Myocyte (in vitro differentiated cells): ENCODE results near the gene CXXC1. TPM values are rescaled to one million over a fixed set of nuclear protein-coding genes. Genes with fewer than 3 reads are reported as not detected.
"Not testable (repeated sequence)": the region's sequence is repeated elsewhere in the genome, so short reads cannot be mapped to it uniquely, and the experiment has no call there.

Experiments used
- DNase-seq: peaks from one replicate; pipeline ENCODE4 v3.0.0-alpha.2; 2012; ENCODE audit warnings: low read depth
- total RNA-seq: library from RNA; depleted of rRNA; stranded (reverse); fragments of >200 nt; gene quantifications from 2 replicates; pipeline ENCODE4 v1.2.3, GENCODE V29; 2014

Gene CXXC1
- total RNA-seq, 1 donor from 2014 or later: 33.4 TPM

DNA sequence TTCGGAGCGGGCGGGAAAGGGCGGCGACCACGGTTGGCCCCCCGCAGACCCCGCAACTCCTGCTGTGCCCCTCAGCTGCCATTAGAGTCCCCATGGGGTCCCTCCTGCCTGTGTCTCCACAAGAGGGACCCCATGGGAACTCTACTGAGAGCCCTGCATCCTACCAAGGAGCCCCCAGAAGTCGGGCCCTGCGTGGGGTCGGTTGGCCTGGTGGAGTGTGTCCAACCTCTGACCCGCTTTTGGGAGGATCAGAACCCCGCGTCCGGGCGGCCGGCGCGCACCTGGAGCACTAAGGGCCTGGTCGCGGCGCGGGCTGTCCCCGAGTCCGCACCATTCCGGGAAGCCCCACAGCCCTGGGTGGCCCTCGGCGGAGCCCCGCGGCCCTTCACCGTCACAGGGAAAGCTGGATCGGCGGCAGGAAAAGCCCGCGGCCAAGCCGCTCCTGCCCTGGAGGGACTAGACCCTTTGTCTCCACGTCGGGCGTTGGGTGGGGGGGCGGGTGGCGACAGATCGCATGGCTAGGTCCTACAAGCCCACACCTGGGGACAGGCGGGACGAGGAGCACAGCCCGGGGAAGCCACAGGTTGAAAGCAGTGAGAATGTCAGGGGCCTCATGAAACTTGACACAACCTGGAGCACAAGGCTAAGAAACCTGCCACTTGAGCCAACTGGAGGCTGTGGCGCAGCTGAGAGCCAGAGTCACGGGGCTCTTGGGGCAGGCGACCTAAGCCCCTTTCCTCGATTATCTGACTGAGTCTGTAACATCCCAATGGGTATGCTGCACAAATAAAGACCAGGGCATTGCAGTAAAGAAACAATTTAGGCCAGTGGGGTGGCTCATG lies 11.2 kb upstream of the CXXC1 start:
- no peak for DNase-seq

DNA sequence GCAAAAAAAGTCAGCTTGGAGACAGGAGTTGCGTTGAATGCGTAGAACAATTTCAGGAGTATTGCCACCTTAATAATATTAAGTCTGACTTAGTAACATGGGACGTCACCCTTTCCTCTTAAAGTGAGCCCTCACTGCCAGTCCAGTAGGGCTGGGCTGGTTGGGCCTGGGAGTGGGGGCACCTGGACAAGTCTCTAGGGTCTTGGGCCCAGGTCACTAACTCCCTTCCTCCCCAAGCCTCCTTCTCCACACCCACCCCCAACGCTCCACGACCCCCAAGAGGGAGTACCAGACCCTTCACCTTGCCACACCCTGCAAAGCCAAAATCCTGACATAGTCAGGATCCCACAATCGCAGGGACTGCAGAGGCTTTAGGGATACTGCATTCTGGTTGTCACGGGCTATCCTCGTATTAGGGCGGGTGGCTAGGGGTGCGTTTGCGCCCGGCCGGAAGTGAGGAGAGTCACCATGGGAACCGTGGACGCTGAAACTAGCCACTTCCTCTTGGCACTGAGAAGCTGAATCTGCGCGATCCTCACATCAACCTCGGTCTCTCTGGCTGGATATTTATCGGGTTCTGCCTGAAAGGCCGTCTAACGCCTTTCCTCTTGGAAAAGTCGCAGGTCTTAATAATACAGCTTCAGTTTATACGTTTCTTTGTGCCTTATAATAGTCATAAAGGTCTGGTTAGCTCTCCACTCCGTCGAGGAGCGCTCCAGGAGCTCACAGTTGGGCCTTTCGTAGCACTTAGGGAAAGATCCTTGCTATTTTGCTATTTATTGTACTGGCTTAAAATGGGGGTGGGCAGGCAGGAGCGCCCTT lies 10.3 kb upstream of the CXXC1 start:
- peak; percentile 50 for DNase-seq

DNA sequence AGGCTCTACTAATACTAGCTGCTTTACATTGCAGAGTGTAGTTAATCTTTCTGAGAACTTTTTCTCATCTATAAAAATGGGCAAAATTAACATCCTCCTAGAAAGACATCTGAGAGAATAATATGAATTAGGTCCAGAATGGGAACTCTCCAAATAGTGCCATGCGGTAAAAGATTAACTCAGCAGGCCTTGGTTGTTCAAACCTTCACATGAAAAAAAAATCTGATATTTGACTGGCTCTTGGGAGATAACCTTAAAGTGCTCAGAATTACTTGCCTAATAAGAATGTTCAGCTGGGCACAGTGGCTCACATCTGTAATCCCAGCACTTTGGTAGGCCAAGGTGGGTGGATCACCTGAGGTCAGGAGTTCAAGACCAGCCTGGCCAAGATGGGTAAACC lies 5.5 kb upstream of the CXXC1 start:
- DNase-seq: no peak

- no peak for DNase-seq
These were observed 1.6 kb upstream of the CXXC1 start for GRCh38 chr18:50289108-50289443.

DNA sequence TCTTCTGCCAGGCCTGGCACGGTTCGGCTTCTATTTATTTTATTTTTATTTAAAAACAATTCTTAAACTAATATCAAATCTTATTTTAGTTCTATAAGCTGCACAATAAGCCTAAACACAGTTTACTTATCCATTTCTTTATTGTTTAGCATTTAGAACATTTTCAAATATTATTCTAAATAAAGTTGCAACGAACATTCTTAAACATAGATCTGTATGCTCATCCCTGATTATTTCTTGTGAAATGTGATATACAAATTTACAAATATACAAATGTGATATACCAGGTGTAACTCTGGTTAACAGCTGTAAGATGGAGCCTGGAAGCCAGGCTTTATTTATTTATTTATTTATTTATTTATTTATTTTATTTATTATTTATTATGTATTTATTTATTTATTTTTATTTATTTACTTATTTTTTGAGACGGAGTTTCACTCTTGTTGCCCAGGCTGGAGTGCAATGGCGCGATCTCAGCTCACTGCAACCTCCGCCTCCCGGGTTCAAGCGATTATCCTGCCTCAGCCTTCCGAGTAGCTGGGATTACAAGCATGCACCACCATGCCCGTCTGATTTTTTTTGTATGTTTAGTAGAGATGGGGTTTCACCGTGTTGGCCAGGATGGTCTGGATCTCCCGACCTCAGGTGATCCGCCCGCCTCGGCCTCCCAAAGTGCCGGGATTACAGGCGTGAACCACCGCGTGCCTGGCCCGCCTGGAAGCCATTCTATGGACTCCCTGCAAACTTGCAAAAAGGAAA lies 1.0 kb upstream of the CXXC1 start:
- not testable (repeated sequence) for DNase-seq

DNA sequence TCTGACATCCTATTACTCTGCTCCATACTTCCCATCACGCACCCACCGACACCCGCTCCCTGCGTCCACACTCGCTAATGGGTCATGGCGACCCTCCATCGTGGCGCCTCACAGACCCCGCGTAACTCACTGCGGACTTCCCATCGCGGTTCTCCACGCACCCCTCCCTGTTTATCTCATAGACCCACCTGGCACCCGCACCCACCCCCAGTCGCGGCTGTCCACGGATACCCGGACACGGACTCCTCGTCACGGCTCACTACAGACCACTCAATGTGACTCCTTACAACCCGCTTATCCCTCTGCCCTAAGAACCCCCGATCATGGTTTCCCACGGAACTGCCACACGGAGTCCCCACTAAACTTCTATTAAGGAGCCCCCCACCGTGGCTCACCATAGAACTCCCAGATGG lies 458 bp downstream of the CXXC1 start:
- no peak for DNase-seq

- peak; percentile 17 for DNase-seq
These were observed 983 bp downstream of the CXXC1 start for GRCh38 chr18:50286391-50287027.

GRCh38 chr18:50285631-50286321 lies 1.7 kb downstream of the CXXC1 start:
- no peak for DNase-seq

DNA sequence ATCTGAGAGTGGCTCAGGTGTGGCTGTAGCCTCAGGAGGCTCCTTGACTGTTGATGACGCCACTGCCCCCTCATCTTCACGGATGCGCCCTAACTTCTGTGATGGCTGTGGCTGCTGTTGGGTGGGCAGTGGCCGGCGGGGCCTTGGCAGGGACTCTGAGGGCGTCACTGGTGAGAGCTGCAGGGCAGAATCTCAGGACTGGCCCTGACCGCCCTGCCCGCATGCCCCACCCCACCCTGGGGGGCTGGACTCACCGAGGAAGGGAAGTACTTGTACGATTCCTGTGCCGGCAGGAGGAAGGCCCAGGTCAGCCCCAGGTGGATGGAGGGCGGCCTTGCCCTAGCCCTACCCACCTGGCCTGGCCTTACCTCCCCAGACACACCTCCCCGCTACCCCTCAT lies 2.4 kb downstream of the CXXC1 start:
- no peak for DNase-seq

- peak; percentile 10 for DNase-seq
These were observed 3.1 kb downstream of the CXXC1 start for GRCh38 chr18:50284255-50284885.

DNA sequence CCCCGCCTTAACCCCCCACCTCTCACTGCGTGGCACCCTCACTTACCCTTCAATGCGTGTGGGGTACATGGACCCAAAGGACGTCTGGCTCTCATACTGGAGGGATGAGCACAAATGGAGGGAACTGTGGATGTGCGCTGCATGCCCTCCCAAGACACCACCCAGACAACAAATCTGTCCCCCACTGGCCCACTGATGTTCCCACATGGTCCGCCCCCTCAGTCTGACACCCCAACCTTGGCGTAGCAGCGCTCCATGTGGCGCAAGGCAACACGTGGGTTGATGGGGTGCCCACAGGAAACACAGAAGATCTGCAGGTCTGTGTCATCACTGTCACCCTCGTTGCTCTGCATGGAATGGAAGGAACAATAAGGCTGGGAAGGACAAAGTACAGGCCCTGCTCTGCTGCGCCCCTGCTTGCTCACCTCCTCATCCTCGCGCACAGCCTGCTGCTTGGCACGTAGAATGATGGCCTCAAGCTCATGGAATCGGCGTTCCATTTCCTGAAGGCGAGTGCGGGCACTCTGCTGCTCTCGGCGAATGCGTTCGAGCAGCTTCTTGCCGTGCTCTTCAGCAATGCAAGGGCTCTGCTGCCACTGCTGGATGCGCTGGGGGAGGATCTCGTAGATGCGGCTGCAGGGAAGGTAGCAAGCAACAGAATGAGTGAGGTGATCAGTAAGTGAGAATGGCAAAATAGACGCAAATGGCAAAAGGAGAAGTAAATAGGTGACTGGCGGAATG lies 3.9 kb downstream of the CXXC1 start:
- DNase-seq: no peak

DNA sequence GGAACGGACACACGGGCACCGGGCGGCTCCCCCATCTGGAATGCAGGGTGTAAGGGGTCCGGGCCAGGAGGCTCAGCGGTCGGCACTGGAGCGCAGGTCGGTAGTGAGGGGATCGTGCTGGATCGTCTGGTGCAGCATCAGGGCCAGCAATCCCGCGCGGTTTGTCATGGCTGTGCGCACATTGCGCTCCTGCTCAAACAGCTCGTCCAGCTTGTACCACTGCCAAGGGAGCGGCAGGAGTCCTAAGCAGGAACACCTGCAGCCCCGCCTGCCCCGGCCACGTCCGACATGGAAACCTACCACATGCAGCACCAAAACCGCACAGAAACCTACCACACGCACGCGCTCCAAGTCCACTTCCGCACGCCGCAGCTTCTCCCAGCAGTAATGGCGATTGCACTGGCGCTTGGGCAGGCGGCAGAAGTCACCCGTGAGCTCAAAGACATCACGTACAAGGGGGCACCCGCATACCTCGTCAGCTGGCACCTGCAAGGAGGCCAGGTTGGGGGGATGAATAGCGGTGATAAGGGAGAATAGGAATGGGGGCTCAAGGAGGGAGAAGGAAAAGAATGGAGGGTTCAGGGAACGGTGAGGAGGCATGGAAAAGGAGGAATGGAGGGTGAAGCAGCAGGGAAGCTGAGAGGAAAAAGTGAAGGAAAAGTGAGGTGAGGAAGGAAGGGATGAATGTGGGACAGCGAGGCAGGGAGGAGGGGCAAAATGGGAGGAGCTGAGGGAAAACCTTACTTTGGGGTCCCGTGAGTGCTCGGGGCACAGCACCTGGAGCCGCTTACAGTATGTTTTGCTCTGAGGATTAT lies 4.8 kb downstream of the CXXC1 start:
- no peak for DNase-seq

DNA sequence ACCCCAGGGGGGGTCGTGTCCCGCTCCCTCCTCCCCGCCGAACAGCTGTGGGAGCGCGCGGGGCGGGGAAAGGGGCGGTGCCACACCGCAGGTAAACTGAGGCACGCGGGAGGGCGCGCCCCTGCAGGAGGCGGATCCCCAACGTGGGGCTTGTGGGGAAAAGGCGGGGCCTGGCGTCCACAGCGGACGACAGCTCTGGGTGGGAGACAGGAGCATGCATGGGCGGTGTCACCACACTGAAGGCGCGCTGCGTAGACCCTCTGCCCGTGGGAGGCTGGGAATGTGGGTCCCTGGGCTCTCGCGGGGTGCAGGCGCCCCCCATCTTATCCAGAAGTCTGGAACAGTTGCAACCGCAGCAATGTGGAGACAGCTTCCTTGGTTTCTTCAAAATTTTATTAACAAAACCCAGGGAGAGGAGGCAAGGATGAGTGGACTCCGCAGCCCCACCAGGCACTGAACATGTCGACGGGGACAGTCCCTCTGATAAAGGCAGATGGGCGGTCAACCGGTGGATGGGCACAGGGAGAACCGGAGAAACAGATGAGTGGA lies 5.4 kb downstream of the CXXC1 start:
- DNase-seq: no peak

DNA sequence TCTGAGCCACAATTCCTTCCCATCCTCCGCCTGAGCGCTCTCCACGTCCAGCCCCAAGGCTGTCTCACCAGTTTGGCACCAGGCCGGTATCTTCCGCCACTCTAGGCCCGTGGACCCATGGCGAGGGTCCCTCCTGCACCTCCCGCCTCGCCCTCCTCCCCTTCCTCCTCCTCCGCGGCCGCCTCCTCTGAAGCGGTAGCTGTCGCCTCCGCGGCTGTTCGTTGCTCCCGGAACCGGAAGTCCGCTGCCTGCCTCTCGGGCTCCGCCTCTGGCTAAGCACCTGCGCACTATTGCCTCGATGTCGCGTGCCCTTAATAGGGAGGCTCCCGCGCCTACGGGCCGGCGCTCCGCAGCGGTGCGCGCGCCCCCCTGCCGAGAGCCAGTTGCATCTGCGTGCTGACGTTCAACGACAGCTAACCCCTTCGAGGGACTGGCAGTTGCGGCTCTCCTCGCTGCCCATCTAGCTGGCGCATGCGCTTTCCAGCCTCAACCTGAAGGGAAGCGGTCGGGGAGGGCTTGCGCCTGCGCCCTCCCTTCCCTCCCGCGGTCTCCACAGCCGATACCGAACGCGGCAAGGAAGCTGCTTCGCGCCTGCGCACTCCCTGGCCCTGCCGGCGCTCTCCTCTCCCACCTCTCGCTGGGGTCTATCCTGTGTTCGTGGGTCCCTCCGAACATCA lies 6.1 kb downstream of the CXXC1 start, which contains the start of gene MBD1:
TSS of gene MBD1 (minus strand) at position 229 of the 677 bp plus-strand sequence. CDS start 1,531 bp downstream, outside the sequence.
- peak; percentile 97 for DNase-seq

GRCh38 chr18:50280707-50281294 lies 6.7 kb downstream of the CXXC1 start:
- no peak for DNase-seq

- DNase-seq: no peak
These were observed 7.7 kb downstream of the CXXC1 start for GRCh38 chr18:50279752-50280151.

DNA sequence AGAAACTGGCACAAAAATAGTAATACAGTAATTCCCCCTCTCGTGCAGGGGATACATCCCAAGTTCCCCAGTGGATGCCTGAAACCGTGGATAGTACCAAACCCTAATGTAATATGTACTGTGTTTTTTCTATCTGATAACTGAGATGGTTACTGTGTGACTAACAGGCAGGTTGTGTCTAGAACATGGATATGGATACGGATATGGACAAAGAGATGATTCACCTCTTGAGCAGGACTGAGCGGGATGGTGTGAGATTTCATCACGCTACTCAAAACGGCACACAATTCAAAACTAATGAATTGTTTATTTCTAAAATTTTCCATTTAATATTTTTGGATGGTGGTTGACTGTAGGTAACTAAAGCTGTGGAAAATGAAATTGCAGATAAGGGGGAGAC lies 9.6 kb downstream of the CXXC1 start:
- peak; percentile 15 for DNase-seq
